ENCODE data around the gene SPECC1L.
A peak's percentile ranks its signal among the peaks of the same experiment; 100 is the strongest.

Gene SPECC1L

DNA sequence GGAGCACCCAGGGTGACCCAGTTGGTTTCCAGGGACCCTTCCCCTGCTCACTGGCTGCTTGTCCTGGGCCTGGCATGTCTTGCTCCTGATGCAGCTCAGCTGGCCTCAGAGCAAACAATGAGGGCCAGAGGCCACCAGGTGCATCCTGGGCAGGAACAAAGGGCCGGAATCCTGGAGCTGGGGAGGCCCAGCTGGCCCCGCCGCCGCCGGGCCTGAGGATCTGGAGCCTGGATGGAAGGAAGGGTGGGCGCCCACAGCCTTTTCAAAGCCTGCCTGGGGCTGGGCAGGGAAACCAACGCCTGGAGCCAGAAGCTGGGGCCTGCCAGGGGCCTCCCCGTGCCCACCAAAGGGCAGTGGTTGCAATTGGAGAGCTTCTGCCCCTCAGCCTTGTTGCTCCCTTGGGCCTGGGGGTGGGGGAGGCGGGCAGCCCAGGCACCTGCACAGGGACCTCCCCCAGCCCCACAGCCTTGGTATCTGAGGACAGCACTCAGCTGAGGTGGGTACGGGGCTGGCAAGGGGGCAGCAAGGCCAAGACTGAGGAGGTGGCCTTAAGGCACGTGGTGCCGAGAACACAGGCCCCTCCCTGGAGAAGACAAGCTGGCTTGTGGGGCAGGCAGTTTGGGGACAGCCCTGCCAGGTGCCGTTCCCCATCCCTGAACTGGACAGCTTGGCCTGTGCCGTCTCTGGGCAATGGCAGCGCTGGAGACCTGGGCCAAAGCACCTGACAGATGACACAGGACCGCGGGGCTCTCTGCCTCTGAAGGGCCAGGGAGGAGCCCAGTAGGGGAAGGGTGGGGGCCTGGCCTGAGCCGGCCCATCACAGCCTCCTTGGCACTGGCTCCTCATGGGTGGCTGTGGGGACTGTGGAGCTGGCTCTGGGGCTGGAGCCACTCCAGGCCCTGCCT, 149.7 kb downstream of the SPECC1L start:
- H3K4me1 ChIP-seq: peaks cover 4% of the 10 kb centered on the region; the same call in 1 of the 2 replicates
- H3K9me3 ChIP-seq: no peaks in the 10 kb centered on the region
- no peaks in the 10 kb centered on the region for H3K27me3 ChIP-seq (ENCODE audit: low read depth)
- no peaks in the 10 kb centered on the region for H3K36me3 ChIP-seq (replicated peaks)
- no peak for DNase-seq (ENCODE audit: low spot score in 2 of 2)
- in situ Hi-C loops (cut with MboI; ENCODE audit: low sequenced_read_pairs): no loop called here
- H3K4me3 ChIP-seq: no peak overlapping the region

DNA sequence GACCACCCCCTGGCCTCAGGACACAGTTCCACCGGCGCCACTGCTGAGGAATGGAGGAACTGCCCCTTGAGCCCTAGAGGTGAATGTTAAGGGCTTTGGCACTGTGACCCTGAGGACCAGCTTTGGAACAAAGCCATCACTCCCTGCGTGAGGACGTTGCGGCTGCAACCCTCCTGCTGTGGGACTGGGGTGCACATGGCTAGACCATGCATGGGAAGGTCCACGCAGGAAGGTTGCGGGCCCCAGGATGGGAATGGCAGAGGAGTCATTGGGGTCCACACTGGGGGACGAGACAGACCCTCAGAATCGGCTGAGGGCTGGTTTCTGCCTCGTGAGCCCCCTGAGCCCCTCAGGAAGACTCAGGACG, 150.3 kb downstream of the SPECC1L start:
- H3K4me1 ChIP-seq: peaks cover 4% of the 10 kb centered on the region; the same call in 1 of the 2 replicates
- DNase-seq (ENCODE audit: low spot score in 2 of 2): no peak
- no peaks in the 10 kb centered on the region for H3K27me3 ChIP-seq (ENCODE audit: low read depth)
- no peaks in the 10 kb centered on the region for H3K9me3 ChIP-seq
- in situ Hi-C loops (cut with MboI; ENCODE audit: low sequenced_read_pairs): no loop called here
- H3K36me3 ChIP-seq (replicated peaks): no peaks in the 10 kb centered on the region
- H3K4me3 ChIP-seq: no peak overlapping the region

DNA sequence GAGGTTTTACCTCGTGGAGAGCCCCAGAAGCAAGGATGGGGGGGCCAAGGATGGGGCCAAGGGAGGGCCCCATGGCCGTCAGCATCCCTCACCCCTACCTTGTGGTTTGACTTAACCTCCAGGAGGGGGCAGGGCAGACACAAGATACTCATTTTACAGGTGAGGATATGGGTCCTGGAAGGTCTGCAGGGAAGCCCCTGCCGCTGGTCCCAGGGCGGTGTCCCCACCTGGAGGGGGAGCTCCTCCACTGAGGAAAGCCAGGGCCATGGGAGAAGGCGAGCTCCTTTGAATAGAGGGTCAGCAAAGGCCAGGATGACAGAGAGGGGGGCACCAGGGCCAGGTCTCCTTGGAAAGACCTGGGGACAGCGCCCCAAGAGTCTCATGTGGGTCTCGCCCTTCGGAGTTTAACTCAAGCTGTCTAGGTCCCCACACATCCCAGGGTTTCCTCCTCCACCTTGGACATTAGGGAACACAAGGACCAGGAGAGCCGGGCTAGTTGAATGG, 150.8 kb downstream of the SPECC1L start:
- peaks cover 4% of the 10 kb centered on the region; the same call in 1 of the 2 replicates for H3K4me1 ChIP-seq
- H3K27me3 ChIP-seq (ENCODE audit: low read depth): no peaks in the 10 kb centered on the region
- H3K4me3 ChIP-seq: no peak overlapping the region
- H3K9me3 ChIP-seq: no peaks in the 10 kb centered on the region
- in situ Hi-C loops (cut with MboI; ENCODE audit: low sequenced_read_pairs): no loop called here
- H3K36me3 ChIP-seq (replicated peaks): no peaks in the 10 kb centered on the region
- DNase-seq (ENCODE audit: low spot score in 2 of 2): peak in 1 of 2 experiments; percentile 47

DNA sequence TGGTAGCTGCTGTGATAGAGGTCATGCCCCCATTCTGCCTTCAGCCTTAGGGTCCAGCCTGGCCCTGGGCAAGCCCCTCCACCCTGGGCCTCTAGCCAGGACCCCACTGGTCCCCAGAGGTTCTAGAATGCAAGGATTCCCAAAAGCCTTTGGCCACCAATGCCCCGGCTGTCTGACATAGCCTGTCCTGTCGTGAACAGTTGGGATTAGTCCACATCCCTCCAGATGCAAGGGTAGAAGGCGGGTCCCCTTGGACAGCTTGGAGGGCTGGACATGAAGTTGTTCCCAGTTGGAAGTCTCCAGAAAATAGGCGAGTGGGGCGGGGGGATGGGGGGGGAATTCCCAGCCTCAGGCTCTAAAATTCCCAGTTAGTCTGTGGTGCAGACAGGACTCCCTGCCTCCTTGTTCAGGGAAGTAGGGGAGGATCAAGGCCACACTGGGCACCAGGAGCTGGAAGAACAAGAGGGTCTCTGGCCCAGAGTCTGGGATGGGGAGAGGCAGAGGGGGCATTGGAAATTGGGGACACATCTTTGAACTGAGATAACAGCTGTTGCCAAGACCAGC, 151.6 kb downstream of the SPECC1L start:
- no peak for DNase-seq (ENCODE audit: low spot score in 2 of 2)
- in situ Hi-C loops (cut with MboI; ENCODE audit: low sequenced_read_pairs): no loop called here
- Histone ChIP-seq H3K36me3 (replicated peaks) (no peaks in the 10 kb centered on the region), H3K9me3 (no peaks in the 10 kb centered on the region), H3K4me1 (peaks cover 4% of the 10 kb centered on the region; the same call in 1 of the 2 replicates), H3K4me3 (no peak overlapping the region), H3K27me3 (ENCODE audit: low read depth) (no peaks in the 10 kb centered on the region)

DNA sequence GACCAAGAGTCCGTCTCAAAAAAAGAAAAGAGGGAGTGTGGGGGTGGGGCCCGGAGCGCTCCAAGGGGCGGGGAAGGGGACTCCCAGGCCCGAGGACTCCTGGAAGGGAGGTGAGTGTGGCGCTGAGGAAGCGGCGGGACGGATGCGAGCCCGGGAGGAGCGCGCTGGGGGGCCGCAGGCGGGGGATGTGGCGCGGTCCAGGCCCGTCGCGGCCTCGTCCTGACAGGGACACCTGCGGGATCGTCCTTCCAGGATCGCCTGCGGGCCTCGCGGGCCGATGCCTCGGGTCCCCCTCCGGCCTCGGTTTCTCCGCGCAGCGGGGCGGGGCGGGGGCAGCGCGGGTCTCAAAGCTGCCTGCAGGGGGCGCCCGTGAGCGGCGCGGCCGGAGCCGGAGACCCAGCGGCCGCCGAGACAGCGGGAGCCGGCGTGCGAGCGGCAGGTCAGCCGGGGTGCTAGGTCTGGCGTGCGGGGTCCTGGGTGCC, 152.9 kb downstream of the SPECC1L start:
- Histone ChIP-seq H3K4me3 (peak overlapping the region; percentile 48), H3K36me3 (replicated peaks) (no peaks in the 10 kb centered on the region), H3K9me3 (no peaks in the 10 kb centered on the region), H3K27me3 (ENCODE audit: low read depth) (no peaks in the 10 kb centered on the region), H3K4me1 (peaks cover 4% of the 10 kb centered on the region; the same call in 1 of the 2 replicates)
- in situ Hi-C loops (cut with MboI; ENCODE audit: low sequenced_read_pairs): no loop called here
- peak; percentile 24 to 77 for DNase-seq (ENCODE audit: low spot score in 2 of 2)

DNA sequence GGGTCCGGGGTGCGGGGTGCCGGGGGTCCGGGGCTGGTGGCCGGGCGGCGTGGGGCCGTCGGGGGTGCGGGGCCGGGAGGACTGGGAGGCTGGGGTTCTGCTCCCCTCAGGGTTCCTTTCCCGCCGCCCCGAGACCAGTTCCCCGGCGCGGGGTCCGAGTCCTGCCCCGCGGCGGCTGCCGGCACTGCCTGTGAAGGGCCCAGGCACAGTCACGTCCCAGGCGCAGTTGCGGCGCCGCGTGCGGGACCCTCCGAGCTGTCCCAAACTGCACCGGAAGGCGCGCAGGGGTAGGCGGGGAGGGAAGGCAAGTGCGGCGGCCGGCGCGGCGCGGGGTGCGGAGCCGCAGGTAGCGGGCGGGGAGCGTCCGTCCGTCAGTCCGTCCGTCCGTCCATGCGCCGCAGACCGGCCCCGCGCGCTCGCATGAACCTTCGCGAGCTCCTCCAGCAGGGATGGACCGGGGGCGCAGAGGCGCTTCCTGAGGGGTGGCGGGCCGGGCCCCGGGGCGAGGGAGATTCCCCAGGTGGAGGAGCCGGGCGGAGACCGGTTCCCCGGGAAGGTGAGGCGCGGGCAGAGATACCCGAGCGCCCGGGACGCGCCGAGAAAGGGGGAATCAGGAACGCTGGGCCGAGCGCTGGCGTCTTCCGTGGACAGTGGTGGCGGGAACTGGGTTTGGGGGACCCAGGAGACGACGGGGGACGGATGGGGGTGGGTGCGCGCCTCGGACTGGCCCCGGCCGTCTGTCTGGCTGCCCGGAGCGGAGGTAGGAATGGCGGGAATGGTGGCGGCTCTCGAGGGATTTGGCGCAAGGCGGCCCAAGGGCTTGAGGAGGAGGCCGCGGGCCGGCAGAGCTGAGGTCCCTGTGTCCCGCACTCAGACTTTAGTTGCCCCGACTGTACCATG, 153.6 kb downstream of the SPECC1L start:
- H3K36me3 ChIP-seq (replicated peaks): no peaks in the 10 kb centered on the region
- H3K4me1 ChIP-seq: peaks cover 4% of the 10 kb centered on the region; the same call in 1 of the 2 replicates
- no peaks in the 10 kb centered on the region for H3K27me3 ChIP-seq (ENCODE audit: low read depth)
- in situ Hi-C loops (cut with MboI; ENCODE audit: low sequenced_read_pairs): no loop called here
- DNase-seq (ENCODE audit: low spot score in 2 of 2): peak in 1 of 2 experiments; percentile 46
- peak overlapping the region; percentile 48 for H3K4me3 ChIP-seq
- no peaks in the 10 kb centered on the region for H3K9me3 ChIP-seq

DNA sequence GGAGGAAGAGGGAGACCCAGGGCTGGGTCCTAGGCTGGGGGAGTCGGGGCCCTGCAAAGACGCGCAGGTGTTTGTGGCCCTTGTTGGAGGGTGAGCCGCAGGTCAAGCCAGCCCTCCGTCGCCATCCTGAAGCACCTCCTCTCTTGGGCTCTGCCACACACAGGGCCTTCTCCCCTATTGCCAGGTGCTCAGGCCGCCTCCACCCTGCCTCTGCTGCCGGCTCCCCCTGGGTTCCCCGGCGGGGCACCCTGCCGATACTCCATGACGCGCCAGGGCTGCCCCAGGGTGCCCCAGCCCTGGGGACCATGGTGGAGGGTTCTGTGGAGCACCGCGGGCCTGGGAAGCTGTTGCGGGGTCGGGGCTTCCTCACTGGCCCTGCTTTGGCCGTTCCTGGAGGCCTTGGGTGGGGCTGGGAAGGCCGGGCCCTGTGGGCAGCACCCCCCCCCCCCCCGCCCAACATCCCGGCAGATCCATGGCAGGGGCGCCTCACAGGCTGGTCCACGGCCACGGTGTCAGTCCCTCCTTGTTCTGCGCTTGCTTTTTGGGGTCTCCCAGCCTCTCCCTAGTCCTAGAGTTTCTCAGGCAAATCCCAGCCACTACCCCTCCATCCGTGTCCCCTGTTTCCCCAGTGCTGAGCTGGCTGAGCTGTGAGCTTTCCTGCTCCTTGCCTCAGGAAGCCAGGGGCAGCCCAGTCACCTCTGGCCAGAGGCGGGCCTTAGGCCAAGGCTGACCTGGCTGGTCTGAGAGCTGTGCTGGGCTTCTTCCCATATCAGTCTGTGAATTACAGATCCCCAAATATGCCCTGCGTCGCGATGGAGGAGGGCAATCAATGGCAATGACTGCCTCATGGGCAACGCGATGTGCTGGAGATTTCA, 154.5 kb downstream of the SPECC1L start:
- peaks cover 4% of the 10 kb centered on the region; the same call in 1 of the 2 replicates for H3K4me1 ChIP-seq
- no peaks in the 10 kb centered on the region for H3K36me3 ChIP-seq (replicated peaks)
- no peak for DNase-seq (ENCODE audit: low spot score in 2 of 2)
- no peak overlapping the region for H3K4me3 ChIP-seq
- H3K9me3 ChIP-seq: no peaks in the 10 kb centered on the region
- in situ Hi-C loops (cut with MboI; ENCODE audit: low sequenced_read_pairs): no loop called here
- H3K27me3 ChIP-seq (ENCODE audit: low read depth): no peaks in the 10 kb centered on the region

DNA sequence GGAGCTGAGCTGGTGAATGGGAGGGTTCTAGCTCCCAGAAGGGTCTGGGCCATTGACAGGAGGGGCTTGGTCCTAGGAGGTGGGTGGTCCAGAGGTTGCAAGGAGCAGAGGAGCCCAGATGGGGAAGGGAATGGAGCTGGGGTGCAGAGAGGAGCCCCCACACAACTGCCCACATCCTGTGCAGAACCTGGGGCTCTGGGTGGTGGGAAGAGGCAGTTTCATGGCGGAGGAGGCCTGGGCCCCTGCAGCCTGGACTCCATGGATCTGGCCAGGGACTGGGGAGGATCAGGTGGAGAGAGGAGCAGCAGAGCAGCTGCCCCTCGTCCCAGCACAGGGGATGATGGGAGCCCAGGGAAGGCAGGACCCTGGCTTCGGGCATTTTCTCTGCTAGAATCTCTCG, 155.8 kb downstream of the SPECC1L start:
- in situ Hi-C loops (cut with MboI; ENCODE audit: low sequenced_read_pairs): no loop called here

DNA sequence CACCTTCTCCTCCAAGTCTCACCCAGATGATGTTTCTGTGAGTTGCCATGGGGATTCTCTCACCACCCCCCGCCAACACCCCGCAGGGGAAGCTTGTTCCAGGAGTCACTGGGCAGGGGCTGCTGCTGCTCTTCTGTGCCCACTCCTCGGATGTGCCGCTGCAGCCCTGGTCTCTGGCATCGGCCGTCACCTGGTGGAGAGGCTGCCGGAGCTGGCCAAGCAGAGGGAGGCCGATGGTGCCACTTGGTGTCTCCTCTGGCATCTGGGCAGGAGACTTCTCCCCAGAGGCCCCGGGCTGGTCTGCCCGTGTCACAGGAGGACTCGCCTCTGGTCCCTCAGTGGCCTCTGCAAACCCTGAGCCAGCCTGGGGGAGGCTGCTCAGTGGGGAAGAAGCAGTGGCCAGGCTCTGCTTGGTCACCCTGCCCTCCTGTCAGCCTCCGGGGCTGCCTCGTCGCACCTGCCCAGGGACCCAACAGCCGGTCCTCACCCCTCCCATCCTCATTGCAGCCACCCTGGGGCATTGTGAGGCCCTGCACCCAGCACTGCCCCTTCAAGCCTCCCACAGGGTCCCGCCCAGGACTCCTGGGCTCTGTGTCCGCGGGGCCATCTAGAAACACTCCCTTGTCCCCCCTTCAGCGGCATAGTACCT, 156.3 kb downstream of the SPECC1L start:
- Histone ChIP-seq H3K27me3 (ENCODE audit: low read depth) (no peaks in the 10 kb centered on the region), H3K4me3 (no peak overlapping the region), H3K9me3 (no peaks in the 10 kb centered on the region), H3K4me1 (peaks cover 4% of the 10 kb centered on the region; the same call in 1 of the 2 replicates), H3K36me3 (replicated peaks) (no peaks in the 10 kb centered on the region)
- in situ Hi-C loops (cut with MboI; ENCODE audit: low sequenced_read_pairs): no loop called here
- DNase-seq (ENCODE audit: low spot score in 2 of 2): no peak

More for the DNA sequence above, 155.8 kb downstream of the SPECC1L start:
- no peaks in the 10 kb centered on the region for H3K36me3 ChIP-seq (replicated peaks)
- H3K9me3 ChIP-seq: no peaks in the 10 kb centered on the region
- H3K4me1 ChIP-seq: peaks cover 4% of the 10 kb centered on the region; the same call in 1 of the 2 replicates
- no peaks in the 10 kb centered on the region for H3K27me3 ChIP-seq (ENCODE audit: low read depth)
- no peak overlapping the region for H3K4me3 ChIP-seq
- DNase-seq (ENCODE audit: low spot score in 2 of 2): no peak

DNA sequence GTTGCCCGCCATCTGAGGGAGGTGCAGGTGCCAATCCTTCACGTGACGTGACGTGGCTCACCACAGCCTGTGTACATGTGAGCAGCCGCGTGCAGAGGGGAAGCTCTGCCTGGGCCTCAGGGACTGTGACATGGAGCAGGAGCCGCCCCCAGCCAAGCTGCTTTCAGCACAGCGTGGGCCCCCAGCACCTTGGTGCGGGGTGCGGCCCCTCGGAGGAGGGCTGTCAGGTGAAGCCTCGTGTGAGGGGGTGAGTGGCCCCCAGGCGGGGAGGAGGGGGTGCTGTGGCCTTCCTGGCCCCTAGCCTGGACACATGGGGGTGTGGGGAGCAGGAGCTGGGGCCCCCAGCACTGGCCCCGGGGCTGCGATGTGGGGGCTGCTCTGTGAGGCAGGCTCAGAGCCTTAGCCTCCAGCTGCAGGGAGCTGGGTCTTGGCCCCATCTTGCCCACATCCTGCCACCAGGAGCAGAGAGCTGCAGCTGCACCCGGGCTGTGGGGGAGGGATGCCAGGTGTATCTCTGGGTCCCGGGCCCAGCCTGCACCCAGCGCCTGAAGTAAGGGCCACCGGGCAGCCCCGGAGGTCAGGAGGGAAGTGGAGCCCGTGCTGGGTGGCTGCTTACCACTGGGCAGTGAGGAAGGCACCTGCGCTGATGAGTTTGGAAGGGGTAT, 157.0 kb downstream of the SPECC1L start, which contains the start of gene ADORA2A:
TSS of gene ADORA2A (plus strand) at position 100 of the 665 bp plus-strand sequence. CDS start 5,806 bp downstream, outside the sequence.
- no peak within 1 kb of the TSS for H3K4me3 ChIP-seq
- no peaks in the 10 kb centered on the region for H3K9me3 ChIP-seq
- in situ Hi-C loops (cut with MboI; ENCODE audit: low sequenced_read_pairs): no loop called here
- H3K36me3 ChIP-seq (replicated peaks): no peaks in the 10 kb centered on the region
- no peak for DNase-seq (ENCODE audit: low spot score in 2 of 2)
- peaks cover 4% of the 10 kb centered on the region; the same call in 1 of the 2 replicates for H3K4me1 ChIP-seq
- no peaks in the 10 kb centered on the region for H3K27me3 ChIP-seq (ENCODE audit: low read depth)

DNA sequence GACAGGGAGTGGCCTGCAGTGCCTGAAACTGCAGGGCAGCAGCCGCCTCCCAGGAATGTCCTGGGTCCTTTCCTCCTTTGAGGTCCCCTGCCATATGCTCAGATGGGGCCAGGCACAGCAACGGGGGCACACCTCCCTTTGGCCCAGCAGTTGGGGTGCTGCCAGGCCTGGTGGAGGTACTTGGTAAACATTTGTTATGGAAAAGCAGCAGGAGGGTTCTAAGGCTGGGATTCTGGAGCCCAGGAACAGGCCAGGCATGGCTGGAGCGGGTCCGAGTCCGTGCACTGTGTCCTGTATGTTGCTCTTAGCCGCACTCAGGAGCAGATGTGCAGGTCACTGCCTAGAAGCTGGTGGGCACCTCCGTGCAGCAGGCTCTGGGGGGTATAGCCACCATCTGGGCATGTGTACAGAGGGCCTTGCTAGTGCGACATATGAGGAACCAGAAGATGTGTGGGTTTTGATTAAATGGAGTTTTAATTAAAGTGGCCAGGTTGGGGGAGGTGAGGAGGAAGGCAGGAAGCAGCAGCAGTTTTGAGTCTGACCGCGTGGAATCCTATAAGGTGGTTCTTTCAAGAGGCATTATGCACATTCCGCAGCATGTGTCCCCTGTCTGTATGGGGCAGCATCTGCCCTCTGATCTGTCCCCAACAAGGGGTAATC, 158.2 kb downstream of the SPECC1L start:
- in situ Hi-C loops (cut with MboI; ENCODE audit: low sequenced_read_pairs): no loop called here
- H3K9me3 ChIP-seq: no peaks in the 10 kb centered on the region
- H3K4me1 ChIP-seq: peaks cover 4% of the 10 kb centered on the region; the same call in 1 of the 2 replicates
- no peak overlapping the region for H3K4me3 ChIP-seq
- no peak for DNase-seq (ENCODE audit: low spot score in 2 of 2)
- no peaks in the 10 kb centered on the region for H3K36me3 ChIP-seq (replicated peaks)
- H3K27me3 ChIP-seq (ENCODE audit: low read depth): no peaks in the 10 kb centered on the region
